Suppressor macrophage (primary cell): Measurements from ENCODE around the gene GTF2F1.
A peak's percentile ranks its signal among the peaks of the same experiment; 100 is the strongest.
"Not testable (repeated sequence)": the region's sequence is repeated elsewhere in the genome, so short reads cannot be mapped to it uniquely, and the experiment has no call there.

Experiments used
- DNase-seq, 4 experiments: peaks; one replicate each; pipeline ENCODE4 v3.0.0-alpha.2; 2020 to 2022

The GTF2F1 gene

DNA sequence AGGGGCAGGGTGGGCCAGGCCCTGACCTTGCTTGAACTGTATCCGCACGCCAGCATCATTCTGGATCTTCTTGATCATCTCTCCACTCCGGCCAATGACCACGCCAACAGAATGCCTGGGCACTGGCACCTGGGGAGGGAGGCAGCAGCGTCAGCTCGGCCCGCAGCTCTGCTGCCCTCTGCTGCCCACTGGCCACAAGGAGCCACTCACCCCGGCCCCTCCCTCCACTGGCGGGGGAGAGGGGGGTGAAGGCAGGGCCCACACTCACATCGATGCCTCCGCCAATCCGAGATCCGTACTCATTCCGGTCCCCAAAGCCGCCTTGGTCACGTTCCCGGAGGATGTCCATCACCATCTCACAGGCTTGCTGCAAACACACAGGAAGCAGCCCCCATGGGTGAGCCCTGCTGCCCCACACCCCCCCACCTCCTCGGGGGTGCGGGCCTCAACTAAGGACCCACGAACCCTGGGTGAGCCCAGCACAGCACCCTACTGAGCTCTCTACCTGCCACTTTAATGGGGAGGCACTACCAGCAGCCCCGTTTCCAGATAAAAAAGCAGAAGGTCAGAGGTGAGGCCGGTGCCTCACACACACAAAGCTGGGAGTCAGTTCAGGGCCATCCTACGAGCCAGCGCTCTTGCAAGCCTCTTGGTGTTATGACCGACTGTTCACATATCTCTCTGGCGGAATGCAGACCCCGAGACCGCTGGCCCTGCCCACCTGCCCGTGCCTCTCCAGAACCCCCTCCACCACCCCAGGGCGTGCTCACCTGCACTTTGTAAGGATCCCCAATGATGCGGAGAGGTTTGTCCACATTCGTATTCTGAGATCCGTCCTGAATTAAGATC, 25.0 kb upstream of the GTF2F1 start:
- peak in 1 of 4 experiments; percentile 29 for DNase-seq

- no peak for DNase-seq
These were observed 23.9 kb upstream of the GTF2F1 start for GRCh38 chr19:6416658-6417405.

GRCh38 chr19:6415591-6416190, 22.7 kb upstream of the GTF2F1 start:
- no peak for DNase-seq

DNA sequence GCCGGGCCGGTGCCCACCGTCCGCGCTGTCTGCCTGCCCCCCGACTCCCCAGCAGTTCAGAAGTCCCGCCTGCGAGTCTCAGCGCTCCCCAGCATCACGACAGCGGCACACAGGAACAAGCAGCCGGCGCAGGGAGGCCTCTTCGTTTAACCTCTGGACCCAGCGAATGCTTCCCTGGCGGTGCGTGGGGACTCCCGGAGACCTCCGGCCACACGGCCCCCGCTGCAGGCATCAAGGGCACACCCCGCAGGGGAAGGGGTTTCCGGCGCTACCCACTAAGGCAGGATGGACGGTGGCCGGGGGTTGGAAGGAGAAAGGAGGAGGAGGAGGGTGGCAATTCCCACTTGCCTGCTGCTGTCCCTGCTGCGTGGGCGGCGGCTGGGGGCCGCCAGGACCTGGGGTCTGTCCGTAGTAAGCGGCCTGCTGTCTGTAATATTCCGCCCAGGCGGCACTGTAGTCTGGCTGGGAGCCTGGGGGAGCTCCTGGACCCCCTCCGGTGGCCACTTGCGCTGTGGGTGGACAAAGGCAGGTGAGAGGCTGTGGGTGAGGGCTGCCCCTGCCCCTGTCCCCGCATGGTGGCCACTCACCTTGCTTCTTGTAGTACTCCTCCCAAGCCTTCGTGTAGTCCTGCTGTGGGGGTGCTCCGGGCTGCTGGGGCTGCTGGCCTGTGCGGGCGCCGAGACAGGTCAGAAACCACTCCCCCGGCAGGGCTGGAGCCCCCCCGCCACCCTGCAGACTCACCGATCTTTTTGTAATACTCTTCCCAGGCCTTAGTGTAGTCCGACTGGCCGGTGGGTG, 22.0 kb upstream of the GTF2F1 start:
- no peak for DNase-seq

- DNase-seq = no peak
These were observed 21.0 kb upstream of the GTF2F1 start for GRCh38 chr19:6413721-6414643.

DNA sequence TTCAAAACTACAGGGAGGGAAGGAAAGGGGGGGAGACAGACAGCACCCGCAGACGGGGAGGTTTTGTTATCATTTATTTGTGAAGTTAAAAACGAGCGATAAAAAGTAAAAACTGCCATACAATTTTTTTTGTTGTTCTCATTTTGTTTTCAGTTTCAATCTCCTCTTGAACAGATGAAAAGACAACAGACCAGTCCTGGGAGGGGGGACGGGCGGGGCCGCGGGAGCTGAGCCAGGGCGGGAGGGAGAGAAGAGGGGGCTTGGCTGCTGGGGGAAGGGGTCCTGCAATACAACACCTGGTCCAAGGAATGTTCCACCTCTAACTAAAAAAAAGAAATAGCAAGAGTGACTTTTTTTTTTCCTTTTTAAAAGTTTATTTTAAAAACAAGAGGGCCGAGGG, 20.3 kb upstream of the GTF2F1 start:
- no peak for DNase-seq

- peak in 3 of 4 experiments; percentile 14 to 50 (median 26) for DNase-seq
These were observed 19.6 kb upstream of the GTF2F1 start for GRCh38 chr19:6412447-6413091.

- no peak for DNase-seq
These were observed 19.1 kb upstream of the GTF2F1 start for GRCh38 chr19:6412061-6412446.

DNA sequence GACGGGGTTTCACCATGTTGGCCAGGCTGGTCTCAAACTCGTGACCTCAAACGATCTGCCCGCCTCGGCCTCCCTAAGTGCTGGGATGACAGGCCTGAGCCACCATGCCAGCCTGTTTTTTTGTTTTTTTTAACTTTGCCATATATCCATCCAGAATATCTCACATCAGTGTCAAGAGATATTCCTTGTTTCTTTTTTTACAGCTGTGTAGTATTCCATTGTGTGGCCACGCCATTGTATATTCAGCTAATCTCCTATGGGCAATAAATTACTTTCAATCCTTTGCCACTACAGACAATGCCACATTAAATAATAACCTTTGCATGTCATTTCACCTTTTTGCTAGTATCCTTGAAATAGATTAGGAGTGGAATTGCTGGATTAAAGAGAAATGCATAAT, 16.4 kb upstream of the GTF2F1 start:
- no peak for DNase-seq

DNA sequence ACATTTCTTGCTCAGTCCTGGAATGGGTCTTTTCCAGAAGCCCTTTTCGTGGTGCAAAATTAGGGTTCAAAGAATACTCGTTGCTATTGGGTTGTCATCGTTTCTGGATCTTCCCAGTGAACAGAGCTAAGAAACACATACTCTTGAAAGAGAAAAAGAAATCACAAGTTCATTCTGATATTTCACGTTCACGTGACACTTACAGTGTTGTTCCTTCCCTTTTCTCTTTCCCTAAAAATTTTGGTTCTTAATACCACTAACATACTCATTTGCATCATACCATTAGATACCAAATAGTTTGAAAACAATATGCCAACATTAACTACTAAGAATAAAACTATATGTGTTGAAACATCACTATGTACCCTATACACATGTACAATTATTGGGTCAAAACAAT, 13.4 kb upstream of the GTF2F1 start:
- peak in 2 of 4 experiments; percentile 46 to 59 for DNase-seq

GRCh38 chr19:6402837-6403608, 10.1 kb upstream of the GTF2F1 start:
- no peak for DNase-seq

DNA sequence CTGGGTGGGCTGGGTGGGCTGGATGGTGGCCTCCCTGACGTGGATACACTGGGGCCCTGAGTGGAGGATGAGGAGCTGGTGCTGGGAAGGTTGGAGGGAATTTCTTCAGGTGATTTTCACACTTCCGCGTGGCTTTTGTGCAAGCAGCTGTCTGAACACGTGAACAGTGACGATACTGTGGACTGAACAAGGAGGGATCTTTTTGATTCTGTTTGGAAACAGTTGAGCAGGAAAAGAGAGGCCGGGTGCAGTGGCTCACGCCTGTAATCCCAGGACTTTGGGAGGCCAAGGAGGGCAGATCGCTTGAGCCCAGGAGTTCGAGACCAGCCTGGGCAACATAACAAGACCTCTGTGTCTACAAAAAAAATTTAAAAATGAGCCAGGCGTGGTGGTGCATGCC, 9.1 kb upstream of the GTF2F1 start:
- DNase-seq = no peak

DNA sequence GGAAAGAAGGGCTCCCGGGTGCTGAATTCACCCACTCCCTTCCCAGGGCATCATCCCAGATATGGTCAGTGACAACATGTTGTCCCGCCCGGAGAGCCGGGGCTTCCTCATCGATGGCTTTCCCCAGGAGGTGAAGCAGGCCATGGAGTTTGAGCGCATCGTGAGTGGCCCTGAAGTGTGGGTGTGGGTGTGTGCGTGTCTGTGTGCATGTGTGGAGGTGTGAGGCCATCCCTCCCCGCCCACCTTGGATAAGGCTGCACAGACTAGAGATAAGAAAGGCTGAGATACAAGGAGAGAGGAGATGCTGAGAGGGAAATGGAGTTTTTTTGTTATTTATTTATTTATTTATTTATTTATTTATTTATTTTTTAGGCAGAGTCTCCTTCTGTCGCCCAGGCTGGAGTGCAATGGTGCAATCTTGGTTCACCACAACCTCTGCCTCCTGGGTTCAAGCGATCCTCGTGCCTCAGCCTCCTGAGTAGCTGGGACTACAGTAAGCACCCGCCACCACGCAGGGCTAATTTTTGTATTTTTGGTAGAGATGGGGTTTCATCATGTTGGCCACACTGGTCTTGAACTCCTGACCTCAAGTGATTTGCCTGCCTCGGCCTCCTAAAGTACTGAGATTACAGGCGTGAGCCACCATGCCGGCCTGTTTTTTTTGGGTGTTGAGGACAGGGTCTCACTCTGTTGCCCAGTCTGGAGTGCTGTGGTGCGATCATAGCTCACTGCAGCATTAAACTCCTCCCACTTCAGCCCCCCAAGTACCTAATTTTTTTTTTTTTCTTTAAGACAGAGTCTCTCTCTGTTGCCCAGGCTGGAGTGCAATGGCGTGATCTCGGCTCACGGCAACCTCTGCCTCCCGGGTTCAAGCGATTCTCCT, 7.3 kb upstream of the GTF2F1 start:
- not testable (repeated sequence) for DNase-seq

- no peak for DNase-seq
These were observed 3.3 kb upstream of the GTF2F1 start for GRCh38 chr19:6396305-6396704.

- DNase-seq = peak in 1 of 4 experiments; percentile 17
These were observed 1.9 kb upstream of the GTF2F1 start for GRCh38 chr19:6394831-6395230.

- no peak for DNase-seq
These were observed 1.0 kb upstream of the GTF2F1 start for GRCh38 chr19:6393983-6394412.

DNA sequence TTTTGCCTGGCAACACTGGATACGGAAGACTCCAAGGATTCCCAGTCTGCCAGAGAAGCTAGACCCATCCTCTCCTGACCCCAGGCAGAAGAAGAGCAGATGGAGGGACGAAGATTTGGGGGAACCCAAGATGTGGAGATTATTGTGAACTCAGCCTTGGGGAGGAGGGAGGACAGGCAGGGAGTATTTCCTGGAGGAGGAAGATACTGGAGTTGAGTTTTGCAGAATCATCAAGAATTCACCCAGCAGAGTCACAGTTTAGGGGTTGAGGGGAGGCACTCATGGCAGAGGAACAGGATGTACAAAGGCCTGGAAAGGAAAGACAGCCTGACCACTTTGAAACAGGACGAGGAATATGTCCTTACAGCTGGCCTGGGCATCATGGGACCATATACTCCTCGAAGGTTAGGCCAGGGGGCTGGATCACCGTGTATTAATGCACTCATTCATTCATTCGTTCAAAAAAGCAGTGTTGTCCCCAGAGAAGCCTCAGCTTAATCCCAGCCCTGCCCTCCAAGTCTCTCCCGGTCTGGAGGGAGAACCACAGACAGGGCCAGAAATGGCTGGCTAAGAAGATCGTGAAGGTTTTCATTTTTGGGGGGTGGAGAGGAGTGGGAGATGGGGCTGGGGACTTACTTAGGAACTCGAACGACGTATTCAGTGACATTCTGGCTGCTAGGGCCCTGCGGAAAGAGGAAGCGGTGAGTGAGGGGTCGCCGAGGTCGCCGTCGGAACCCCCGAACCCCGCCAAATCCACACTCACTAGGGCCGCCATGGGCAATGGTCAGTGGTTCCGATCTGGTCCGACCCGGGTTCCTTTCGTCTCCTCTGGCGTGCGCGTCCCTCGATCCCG, 517 bp downstream of the GTF2F1 start:
- peak; percentile 9 to 58 (median 42) for DNase-seq

GRCh38 chr19:6387372-6387771, 5.6 kb downstream of the GTF2F1 start:
- DNase-seq = no peak
